ENCODE results near the gene ZDHHC11B.
A peak's percentile ranks its signal among the peaks of the same experiment; 100 is the strongest.
"Not testable (repeated sequence)": the region's sequence is repeated elsewhere in the genome, so short reads cannot be mapped to it uniquely, and the experiment has no call there.

Gene ZDHHC11B

GRCh38 chr5:795873-796272 lies 11.3 kb upstream of the ZDHHC11B start:
- not testable (repeated sequence) for H3K27ac ChIP-seq (ENCODE audit: low read depth, low read length); H3K9me3 ChIP-seq (ENCODE audit: insufficient read depth, low read depth, low read length); DNase-seq; H2BK5ac ChIP-seq (ENCODE audit: low read depth, low read length, poor library complexity); H2BK120ac ChIP-seq (ENCODE audit: insufficient read depth, low read length, poor library complexity); H2AFZ ChIP-seq (ENCODE audit: insufficient read depth, low read length, poor library complexity); H4K12ac ChIP-seq (ENCODE audit: low read depth, low read length); H3K79me1 ChIP-seq (ENCODE audit: low read length); H3K23ac ChIP-seq (ENCODE audit: low read length); H3K4ac ChIP-seq (ENCODE audit: low read depth, low read length); H2BK12ac ChIP-seq (ENCODE audit: low read length); H3K36me3 ChIP-seq (ENCODE audit: control insufficient read depth in 1 of 2, insufficient read depth in 2 of 2, low read length in 2 of 2); H3K4me3 ChIP-seq (ENCODE audit: low read depth, low read length); H3K79me2 ChIP-seq (ENCODE audit: control insufficient read depth, insufficient read depth, low read length, poor library complexity); H3K27me3 ChIP-seq (ENCODE audit: insufficient read depth, low read length); H3K4me2 ChIP-seq (ENCODE audit: low read length); H3K14ac ChIP-seq (ENCODE audit: low read length); H3K9ac ChIP-seq (ENCODE audit: low read length); H2AK5ac ChIP-seq (ENCODE audit: low read length); H3K18ac ChIP-seq (ENCODE audit: low read length); H4K91ac ChIP-seq (ENCODE audit: low read depth, low read length); H4K8ac ChIP-seq (ENCODE audit: low read depth, low read length); H3K4me1 ChIP-seq (ENCODE audit: control insufficient read depth in 1 of 2, insufficient read depth in 2 of 2, low read length in 2 of 2)
- no CpG with 5 or more reads among the region's 1 CpG for WGBS (ENCODE audit: extremely low coverage, insufficient coverage, insufficient read length)

- not testable (repeated sequence) for H3K79me2 ChIP-seq (ENCODE audit: control insufficient read depth, insufficient read depth, low read length, poor library complexity); H3K18ac ChIP-seq (ENCODE audit: low read length); H2BK12ac ChIP-seq (ENCODE audit: low read length); H3K14ac ChIP-seq (ENCODE audit: low read length); H4K8ac ChIP-seq (ENCODE audit: low read depth, low read length); H3K27me3 ChIP-seq (ENCODE audit: insufficient read depth, low read length); H2AK5ac ChIP-seq (ENCODE audit: low read length); H3K9ac ChIP-seq (ENCODE audit: low read length); H3K4me2 ChIP-seq (ENCODE audit: low read length); H3K27ac ChIP-seq (ENCODE audit: low read depth, low read length); H3K9me3 ChIP-seq (ENCODE audit: insufficient read depth, low read depth, low read length); H3K23ac ChIP-seq (ENCODE audit: low read length); H3K4ac ChIP-seq (ENCODE audit: low read depth, low read length); H3K4me3 ChIP-seq (ENCODE audit: low read depth, low read length); H3K4me1 ChIP-seq (ENCODE audit: control insufficient read depth in 1 of 2, insufficient read depth in 2 of 2, low read length in 2 of 2); H4K91ac ChIP-seq (ENCODE audit: low read depth, low read length); H3K79me1 ChIP-seq (ENCODE audit: low read length); H2BK5ac ChIP-seq (ENCODE audit: low read depth, low read length, poor library complexity); H4K12ac ChIP-seq (ENCODE audit: low read depth, low read length); H2AFZ ChIP-seq (ENCODE audit: insufficient read depth, low read length, poor library complexity); DNase-seq; H2BK120ac ChIP-seq (ENCODE audit: insufficient read depth, low read length, poor library complexity); H3K36me3 ChIP-seq (ENCODE audit: control insufficient read depth in 1 of 2, insufficient read depth in 2 of 2, low read length in 2 of 2)
- WGBS (ENCODE audit: extremely low coverage, insufficient coverage, insufficient read length), result no CpG with 5 or more reads among the region's 1 CpG
These were observed 10.4 kb upstream of the ZDHHC11B start for GRCh38 chr5:794948-795347.

GRCh38 chr5:788703-789102 lies 4.2 kb upstream of the ZDHHC11B start:
- peaks cover 11% of the 10 kb centered on the region for H3K27me3 ChIP-seq (ENCODE audit: insufficient read depth, low read length)
- H3K9ac ChIP-seq (ENCODE audit: low read length); H3K4me2 ChIP-seq (ENCODE audit: low read length); H2BK12ac ChIP-seq (ENCODE audit: low read length); H3K4ac ChIP-seq (ENCODE audit: low read depth, low read length); H2BK120ac ChIP-seq (ENCODE audit: insufficient read depth, low read length, poor library complexity); H2AK5ac ChIP-seq (ENCODE audit: low read length); H3K23ac ChIP-seq (ENCODE audit: low read length); H3K9me3 ChIP-seq (ENCODE audit: insufficient read depth, low read depth, low read length); H3K79me1 ChIP-seq (ENCODE audit: low read length); H3K27ac ChIP-seq (ENCODE audit: low read depth, low read length); H4K8ac ChIP-seq (ENCODE audit: low read depth, low read length); H3K79me2 ChIP-seq (ENCODE audit: control insufficient read depth, insufficient read depth, low read length, poor library complexity); H2AFZ ChIP-seq (ENCODE audit: insufficient read depth, low read length, poor library complexity); H3K4me3 ChIP-seq (ENCODE audit: low read depth, low read length); H2BK5ac ChIP-seq (ENCODE audit: low read depth, low read length, poor library complexity); DNase-seq; H4K91ac ChIP-seq (ENCODE audit: low read depth, low read length); H3K14ac ChIP-seq (ENCODE audit: low read length); H3K18ac ChIP-seq (ENCODE audit: low read length); H4K12ac ChIP-seq (ENCODE audit: low read depth, low read length); H3K36me3 ChIP-seq (ENCODE audit: control insufficient read depth in 1 of 2, insufficient read depth in 2 of 2, low read length in 2 of 2); H3K4me1 ChIP-seq (ENCODE audit: control insufficient read depth in 1 of 2, insufficient read depth in 2 of 2, low read length in 2 of 2): not testable (repeated sequence)
- no CpG with 5 or more reads among the region's 10 CpGs for WGBS (ENCODE audit: extremely low coverage, insufficient coverage, insufficient read length)

DNA sequence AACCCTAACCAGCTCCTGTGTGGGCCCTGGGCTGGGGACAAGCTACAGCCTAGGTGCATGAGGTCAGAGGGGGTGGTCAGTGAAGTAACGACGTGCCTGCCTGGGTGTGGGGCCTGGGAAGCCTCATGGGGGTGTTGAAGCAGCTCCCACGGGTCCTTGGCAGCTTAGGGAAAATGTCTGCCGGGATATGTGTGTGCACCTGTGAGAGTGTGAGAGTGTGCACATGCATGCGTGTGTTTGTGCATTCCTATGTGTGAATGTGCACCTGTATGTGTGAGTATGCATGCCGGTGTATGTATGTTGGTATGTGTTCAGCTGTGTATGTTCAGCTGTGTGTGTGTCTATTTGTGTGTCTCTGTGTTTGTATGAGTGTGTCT lies 3.3 kb upstream of the ZDHHC11B start:
- H3K9ac ChIP-seq (ENCODE audit: low read length); H3K18ac ChIP-seq (ENCODE audit: low read length); H2BK5ac ChIP-seq (ENCODE audit: low read depth, low read length, poor library complexity); H3K79me2 ChIP-seq (ENCODE audit: control insufficient read depth, insufficient read depth, low read length, poor library complexity); H3K9me3 ChIP-seq (ENCODE audit: insufficient read depth, low read depth, low read length); H3K4ac ChIP-seq (ENCODE audit: low read depth, low read length); H3K4me1 ChIP-seq (ENCODE audit: control insufficient read depth in 1 of 2, insufficient read depth in 2 of 2, low read length in 2 of 2); H4K91ac ChIP-seq (ENCODE audit: low read depth, low read length); H3K27ac ChIP-seq (ENCODE audit: low read depth, low read length); H3K4me2 ChIP-seq (ENCODE audit: low read length); H4K8ac ChIP-seq (ENCODE audit: low read depth, low read length); DNase-seq; H2BK120ac ChIP-seq (ENCODE audit: insufficient read depth, low read length, poor library complexity); H3K79me1 ChIP-seq (ENCODE audit: low read length); H4K12ac ChIP-seq (ENCODE audit: low read depth, low read length); H2AFZ ChIP-seq (ENCODE audit: insufficient read depth, low read length, poor library complexity); H2BK12ac ChIP-seq (ENCODE audit: low read length); H3K14ac ChIP-seq (ENCODE audit: low read length); H3K36me3 ChIP-seq (ENCODE audit: control insufficient read depth in 1 of 2, insufficient read depth in 2 of 2, low read length in 2 of 2); H2AK5ac ChIP-seq (ENCODE audit: low read length): not testable (repeated sequence)
- Histone ChIP-seq H3K4me3 (ENCODE audit: low read depth, low read length) (peak overlapping the region; percentile 47), H3K23ac (ENCODE audit: low read length) (peak overlapping the region; percentile 67), H3K27me3 (ENCODE audit: insufficient read depth, low read length) (peaks cover 12% of the 10 kb centered on the region)
- no CpG with 5 or more reads among the region's 6 CpGs for WGBS (ENCODE audit: extremely low coverage, insufficient coverage, insufficient read length)
